ENCODE measurements around the gene PAQR5.

PAQR5 gene

DNA sequence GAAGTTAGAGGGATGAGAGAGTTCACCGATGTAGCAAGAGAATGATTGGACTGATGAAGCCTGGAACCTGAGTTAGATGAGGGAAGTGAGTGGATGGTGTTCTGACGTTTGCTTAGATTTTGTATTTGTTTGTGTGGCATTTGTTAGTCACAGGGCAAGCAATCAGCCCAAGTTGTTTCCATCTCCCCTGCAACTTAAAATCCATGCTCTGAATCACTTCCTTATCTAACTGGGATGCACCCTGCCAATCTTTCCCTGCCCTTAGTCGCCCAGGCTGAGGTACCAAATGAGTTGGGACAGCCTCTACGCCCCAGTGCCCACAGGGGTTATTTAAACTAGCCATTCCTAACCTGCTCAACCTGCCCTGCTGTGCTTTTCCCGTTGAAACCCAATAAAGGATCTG is 12.6 kb downstream of the PAQR5 start:
- H3K9ac ChIP-seq (ENCODE audit: low read length) = no peak overlapping the region
- no peaks in the 10 kb centered on the region for H3K9me2 ChIP-seq (ENCODE audit: low read depth, low read length)
- H3K79me2 ChIP-seq (ENCODE audit: insufficient read depth, low read length) = no peaks in the 10 kb centered on the region
- H3K27me3 ChIP-seq (ENCODE audit: insufficient read depth, low read length) = no peaks in the 10 kb centered on the region
- TF ChIP-seq CTCF (IDR thresholded peaks at IDR 0.05; ENCODE audit: low read length) (no peak), EZH2 (IDR thresholded peaks at IDR 0.05; ENCODE audit: borderline replicate concordance, low read length) (no peak)
- no peaks in the 10 kb centered on the region for H3F3A ChIP-seq (ENCODE audit: insufficient read depth, low read length)
- no peaks in the 10 kb centered on the region for H3K36me3 ChIP-seq (ENCODE audit: insufficient read depth, low read length)
- H3K4me3 ChIP-seq (ENCODE audit: low read depth, low read length, poor library complexity, severe bottlenecking) = no peak overlapping the region
- no peak overlapping the region for H3K4me2 ChIP-seq (ENCODE audit: low read length)
- no peaks in the 10 kb centered on the region for H4K20me1 ChIP-seq (ENCODE audit: insufficient read depth, low read length)
- H3K4me1 ChIP-seq (ENCODE audit: insufficient read depth, low read length, severe bottlenecking) = no peaks in the 10 kb centered on the region
- no peak overlapping the region for H2AFZ ChIP-seq (ENCODE audit: low read length)
- no peak overlapping the region for H3K27ac ChIP-seq (ENCODE audit: low read depth, low read length, poor library complexity, severe bottlenecking)
- H3K9me3 ChIP-seq (ENCODE audit: low read length) = no peaks in the 10 kb centered on the region

DNA sequence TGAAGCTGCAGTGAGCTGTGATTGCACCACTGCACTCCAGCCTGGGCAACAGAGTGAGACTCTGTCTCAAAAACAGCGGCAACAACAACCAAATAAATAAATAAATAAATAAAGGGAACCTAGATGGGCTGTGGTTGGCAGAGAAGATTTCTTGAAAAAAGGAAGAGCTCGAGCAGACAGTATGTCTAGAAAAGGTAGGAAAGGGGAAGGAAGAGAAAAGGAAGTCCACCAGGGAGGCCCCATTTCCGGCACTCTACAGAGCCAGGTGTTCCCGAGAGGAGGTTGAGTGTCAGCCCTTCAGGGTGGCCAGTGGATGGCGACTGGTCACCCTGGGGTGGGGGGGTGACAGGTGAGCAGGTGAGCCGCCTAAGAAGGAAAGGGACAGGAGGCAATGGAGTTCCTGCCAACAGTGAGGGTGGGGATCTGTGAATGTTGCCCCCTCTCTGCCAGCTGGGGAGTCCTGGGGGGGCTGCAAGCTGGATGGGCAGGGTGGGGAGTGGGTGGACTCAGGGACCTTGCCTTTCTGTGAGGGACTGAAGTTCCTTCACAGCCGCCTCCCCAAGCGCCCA is 14.8 kb downstream of the PAQR5 start:
- H3K9me2 ChIP-seq (ENCODE audit: low read depth, low read length) = no peaks in the 10 kb centered on the region
- H3K4me1 ChIP-seq (ENCODE audit: insufficient read depth, low read length, severe bottlenecking) = no peaks in the 10 kb centered on the region
- H3K9me3 ChIP-seq (ENCODE audit: low read length) = no peaks in the 10 kb centered on the region
- H3K27ac ChIP-seq (ENCODE audit: low read depth, low read length, poor library complexity, severe bottlenecking) = no peak overlapping the region
- no peak overlapping the region for H3K4me2 ChIP-seq (ENCODE audit: low read length)
- no peaks in the 10 kb centered on the region for H3K36me3 ChIP-seq (ENCODE audit: insufficient read depth, low read length)
- H3K79me2 ChIP-seq (ENCODE audit: insufficient read depth, low read length) = no peaks in the 10 kb centered on the region
- no peaks in the 10 kb centered on the region for H4K20me1 ChIP-seq (ENCODE audit: insufficient read depth, low read length)
- no peaks in the 10 kb centered on the region for H3K27me3 ChIP-seq (ENCODE audit: insufficient read depth, low read length)
- H3K4me3 ChIP-seq (ENCODE audit: low read depth, low read length, poor library complexity, severe bottlenecking) = no peak overlapping the region
- no peak overlapping the region for H3K9ac ChIP-seq (ENCODE audit: low read length)
- TF ChIP-seq CTCF (IDR thresholded peaks at IDR 0.05; ENCODE audit: low read length) (no peak), EZH2 (IDR thresholded peaks at IDR 0.05; ENCODE audit: borderline replicate concordance, low read length) (no peak)
- no peaks in the 10 kb centered on the region for H3F3A ChIP-seq (ENCODE audit: insufficient read depth, low read length)
- no peak overlapping the region for H2AFZ ChIP-seq (ENCODE audit: low read length)

- Histone ChIP-seq H3K9me3 (ENCODE audit: low read length) (no peaks in the 10 kb centered on the region), H3K4me3 (ENCODE audit: low read depth, low read length, poor library complexity, severe bottlenecking) (no peak overlapping the region), H3K79me2 (ENCODE audit: insufficient read depth, low read length) (no peaks in the 10 kb centered on the region), H3K27me3 (ENCODE audit: insufficient read depth, low read length) (no peaks in the 10 kb centered on the region), H3K9ac (ENCODE audit: low read length) (no peak overlapping the region), H3K4me1 (ENCODE audit: insufficient read depth, low read length, severe bottlenecking) (no peaks in the 10 kb centered on the region), H3K4me2 (ENCODE audit: low read length) (no peak overlapping the region), H3K9me2 (ENCODE audit: low read depth, low read length) (no peaks in the 10 kb centered on the region), H3K27ac (ENCODE audit: low read depth, low read length, poor library complexity, severe bottlenecking) (no peak overlapping the region), H3F3A (ENCODE audit: insufficient read depth, low read length) (no peaks in the 10 kb centered on the region), H3K36me3 (ENCODE audit: insufficient read depth, low read length) (no peaks in the 10 kb centered on the region), H2AFZ (ENCODE audit: low read length) (no peak overlapping the region), H4K20me1 (ENCODE audit: insufficient read depth, low read length) (no peaks in the 10 kb centered on the region)
- TF ChIP-seq CTCF (IDR thresholded peaks at IDR 0.05; ENCODE audit: low read length) = no peak
- no peak for TF ChIP-seq EZH2 (IDR thresholded peaks at IDR 0.05; ENCODE audit: borderline replicate concordance, low read length)
These were observed 15.4 kb downstream of the PAQR5 start for GRCh38 chr15:69314131-69314530.

Measured in OCI-LY1 (cell line).